Colonic mucosa (tissue), 4 donors: ENCODE measurements around the gene RBBP8NL. TPM values are rescaled to one million over a fixed set of nuclear protein-coding genes. Genes with fewer than 3 reads are reported as not detected.

Experiments used
- DNase-seq: peaks from one replicate; pipeline ENCODE4 v3.0.0-alpha.2; 2020
- H3K27ac ChIP-seq: fragments of 200-600 bp; one replicate; pipeline ENCODE4 v1.8.0; 2021
- H3K27me3 ChIP-seq: fragments of 200-600 bp; one replicate; pipeline ENCODE4 v1.8.0; 2021
- H3K36me3 ChIP-seq: fragments of 200-600 bp; one replicate; pipeline ENCODE4 v1.8.0; 2021
- H3K4me1 ChIP-seq: fragments of 200-600 bp; one replicate; pipeline ENCODE4 v1.8.0; 2021; ENCODE audit warnings: mild to moderate bottlenecking
- H3K4me3 ChIP-seq: fragments of 200-600 bp; one replicate; pipeline ENCODE4 v1.8.0; 2021
- H3K9ac ChIP-seq, 2 donors: one replicate each; pipeline ENCODE4 v1.7.0; 2013; ENCODE audit warnings: control low read depth in 2 of 2, low read depth in 2 of 2, low read length in 2 of 2
- H3K9me3 ChIP-seq: fragments of 200-600 bp; one replicate; pipeline ENCODE4 v1.8.0; 2021
- intact Hi-C: fragments of 100-400 bp; cut with DNase I; formaldehyde crosslinking; loops from one replicate; pipeline ENCODE4 v1.14.1; 2022
- total RNA-seq, 2 donors: library from RNA; stranded (reverse); fragmentation: NEBNext Ultra II Directional in 1 of 2; extraction: Animal tissue kit (Norgen Biotek cat#: 25700) in 1 of 2; gene quantifications; one replicate each; pipeline ENCODE4 v1.2.1, GENCODE V29; 2021
- TF ChIP-seq, protein P1 (sequence below): fragments of 200-600 bp; IDR thresholded peaks from one replicate; pipeline ENCODE4 v1.8.0; 2022; ENCODE audit warnings: antibody characterized with exemption, mild to moderate bottlenecking
- donor health status: healthy.
- donor health status: DM: no; HTN: no; CAD: no.
- donor health status: DM: no; HTN: no; CAD: no.

Gene RBBP8NL
- total RNA-seq, 2 donors from 2014 or later: 5.9 to 12.5 TPM

DNA sequence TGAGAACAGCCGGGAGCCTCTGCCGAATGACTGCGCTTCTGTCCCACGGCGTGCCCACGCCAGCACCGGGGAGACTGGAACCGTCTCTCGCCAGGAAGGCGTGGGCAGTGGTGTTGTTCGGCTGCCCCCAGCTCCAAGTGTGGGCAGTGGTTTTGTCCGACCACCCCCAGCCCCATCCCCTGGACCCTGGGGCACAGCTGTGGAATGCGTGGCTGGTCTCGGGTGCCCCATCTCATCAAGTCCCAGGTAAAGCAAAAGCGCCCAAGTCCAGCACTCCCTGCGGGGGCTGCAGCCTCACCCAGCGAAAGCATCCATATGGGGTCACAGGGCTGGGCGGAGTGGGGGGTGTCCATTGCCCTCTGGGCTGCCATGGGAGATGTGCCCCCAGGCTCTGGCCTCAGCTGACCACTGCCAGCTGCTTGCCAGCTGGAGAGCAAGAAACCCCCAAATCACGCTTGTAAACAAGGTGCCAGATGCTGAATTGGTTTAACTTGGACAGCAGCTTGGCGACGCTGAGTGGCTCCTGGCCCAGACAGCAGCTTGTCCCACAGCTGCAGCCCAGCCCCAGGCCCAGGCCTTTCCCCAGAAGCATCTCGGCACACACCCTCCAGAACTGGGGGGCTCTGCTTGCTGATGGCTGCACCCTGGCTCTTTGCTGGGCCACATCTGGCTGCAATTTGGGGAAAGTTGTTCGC, 24.7 kb downstream of the RBBP8NL start:
- H3K9me3 ChIP-seq: no peaks in the 10 kb centered on the region
- no peak for DNase-seq

DNA sequence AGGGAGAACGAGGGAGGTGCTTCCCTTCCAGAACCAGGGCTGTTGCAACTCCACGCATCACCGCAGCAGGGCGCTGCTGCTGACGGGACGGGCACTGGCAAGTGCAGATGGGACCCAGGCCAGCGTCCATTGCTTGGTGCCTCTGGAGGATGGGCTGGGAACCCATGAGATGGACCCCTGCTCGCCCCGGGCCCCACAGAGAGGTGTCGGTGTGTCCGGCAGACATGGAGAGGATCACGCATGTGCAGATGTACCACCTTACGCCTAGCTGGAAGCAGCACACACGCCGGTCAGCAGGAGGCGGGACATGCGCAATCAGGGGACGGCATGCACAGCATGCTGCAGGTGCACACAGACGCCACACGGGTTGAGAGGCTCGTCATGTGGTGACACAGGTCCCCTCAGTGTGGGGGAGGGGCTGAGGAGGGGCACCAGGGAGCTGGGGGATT, 26.0 kb downstream of the RBBP8NL start:
- Histone ChIP-seq H3K9me3 (no peaks in the 10 kb centered on the region), H3K4me3 (no peak overlapping the region), H3K27ac (no peak overlapping the region), H3K36me3 (no peaks in the 10 kb centered on the region), H3K4me1 (peaks cover 8% of the 10 kb centered on the region), H3K27me3 (no peaks in the 10 kb centered on the region), H3K9ac (no peak overlapping the region)
- no peak for DNase-seq
- TF ChIP-seq, protein P1, sequence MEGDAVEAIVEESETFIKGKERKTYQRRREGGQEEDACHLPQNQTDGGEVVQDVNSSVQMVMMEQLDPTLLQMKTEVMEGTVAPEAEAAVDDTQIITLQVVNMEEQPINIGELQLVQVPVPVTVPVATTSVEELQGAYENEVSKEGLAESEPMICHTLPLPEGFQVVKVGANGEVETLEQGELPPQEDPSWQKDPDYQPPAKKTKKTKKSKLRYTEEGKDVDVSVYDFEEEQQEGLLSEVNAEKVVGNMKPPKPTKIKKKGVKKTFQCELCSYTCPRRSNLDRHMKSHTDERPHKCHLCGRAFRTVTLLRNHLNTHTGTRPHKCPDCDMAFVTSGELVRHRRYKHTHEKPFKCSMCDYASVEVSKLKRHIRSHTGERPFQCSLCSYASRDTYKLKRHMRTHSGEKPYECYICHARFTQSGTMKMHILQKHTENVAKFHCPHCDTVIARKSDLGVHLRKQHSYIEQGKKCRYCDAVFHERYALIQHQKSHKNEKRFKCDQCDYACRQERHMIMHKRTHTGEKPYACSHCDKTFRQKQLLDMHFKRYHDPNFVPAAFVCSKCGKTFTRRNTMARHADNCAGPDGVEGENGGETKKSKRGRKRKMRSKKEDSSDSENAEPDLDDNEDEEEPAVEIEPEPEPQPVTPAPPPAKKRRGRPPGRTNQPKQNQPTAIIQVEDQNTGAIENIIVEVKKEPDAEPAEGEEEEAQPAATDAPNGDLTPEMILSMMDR: no peak
- intact Hi-C loops: no loop called here

More for the DNA sequence above, 24.7 kb downstream of the RBBP8NL start:
- Histone ChIP-seq H3K9ac (no peak overlapping the region), H3K4me3 (no peak overlapping the region), H3K27me3 (no peaks in the 10 kb centered on the region), H3K4me1 (peaks cover 14% of the 10 kb centered on the region), H3K27ac (no peak overlapping the region), H3K36me3 (no peaks in the 10 kb centered on the region)
- intact Hi-C loops: no loop called here
- TF ChIP-seq, protein P1: no peak

DNA sequence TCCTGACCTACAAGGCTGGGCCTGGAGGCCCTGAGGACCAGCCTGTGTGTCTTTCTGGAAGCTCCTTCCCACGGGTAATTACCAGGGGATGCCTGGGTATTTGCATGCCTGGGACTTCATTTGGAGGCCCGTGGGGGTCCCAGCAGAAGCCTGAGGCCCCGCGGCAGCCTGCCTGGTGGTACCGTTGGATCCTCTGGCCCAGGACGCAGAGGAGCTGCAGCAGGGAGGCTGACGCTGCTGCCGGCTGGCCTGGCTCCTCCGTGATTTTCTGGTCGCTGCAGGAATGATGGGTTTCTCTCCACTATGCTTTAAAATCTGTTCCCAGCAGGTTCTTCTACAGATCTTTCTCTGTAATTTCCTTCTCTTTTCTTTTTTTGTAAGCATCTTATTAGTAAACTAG, 26.8 kb downstream of the RBBP8NL start:
- Histone ChIP-seq H3K4me1 (peaks cover under 1% of the 10 kb centered on the region), H3K9me3 (no peaks in the 10 kb centered on the region), H3K4me3 (no peak overlapping the region), H3K36me3 (no peaks in the 10 kb centered on the region), H3K27ac (no peak overlapping the region), H3K27me3 (no peaks in the 10 kb centered on the region), H3K9ac (no peak overlapping the region)
- no peak for DNase-seq
- TF ChIP-seq, protein P1: no peak
- intact Hi-C loops: no loop called here

DNA sequence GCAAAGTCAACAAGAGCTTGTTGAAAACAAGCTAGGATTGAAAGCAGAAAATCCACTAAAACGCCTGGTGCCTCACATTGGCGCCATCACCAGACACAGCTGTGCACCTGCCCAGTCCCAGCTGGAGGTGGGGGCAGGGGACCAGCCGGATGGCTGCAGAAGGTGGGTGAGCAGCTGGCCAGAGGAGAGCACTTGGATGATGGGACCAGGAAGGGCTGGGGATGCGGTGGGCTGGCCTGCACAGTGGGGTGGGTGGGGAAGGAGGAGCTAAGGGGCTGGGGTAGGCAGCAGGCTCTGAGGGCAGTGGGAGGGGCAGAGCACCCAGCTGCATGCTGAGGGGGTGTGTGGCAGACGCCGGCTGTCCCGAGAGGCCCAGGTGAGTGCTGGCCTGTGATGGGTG, 27.3 kb downstream of the RBBP8NL start:
- Histone ChIP-seq H3K27me3 (no peaks in the 10 kb centered on the region), H3K27ac (no peak overlapping the region), H3K9ac (no peak overlapping the region), H3K36me3 (no peaks in the 10 kb centered on the region), H3K9me3 (no peaks in the 10 kb centered on the region), H3K4me1 (no peaks in the 10 kb centered on the region), H3K4me3 (no peak overlapping the region)
- intact Hi-C loops: no loop called here
- TF ChIP-seq, protein P1: no peak
- DNase-seq: no peak

DNA sequence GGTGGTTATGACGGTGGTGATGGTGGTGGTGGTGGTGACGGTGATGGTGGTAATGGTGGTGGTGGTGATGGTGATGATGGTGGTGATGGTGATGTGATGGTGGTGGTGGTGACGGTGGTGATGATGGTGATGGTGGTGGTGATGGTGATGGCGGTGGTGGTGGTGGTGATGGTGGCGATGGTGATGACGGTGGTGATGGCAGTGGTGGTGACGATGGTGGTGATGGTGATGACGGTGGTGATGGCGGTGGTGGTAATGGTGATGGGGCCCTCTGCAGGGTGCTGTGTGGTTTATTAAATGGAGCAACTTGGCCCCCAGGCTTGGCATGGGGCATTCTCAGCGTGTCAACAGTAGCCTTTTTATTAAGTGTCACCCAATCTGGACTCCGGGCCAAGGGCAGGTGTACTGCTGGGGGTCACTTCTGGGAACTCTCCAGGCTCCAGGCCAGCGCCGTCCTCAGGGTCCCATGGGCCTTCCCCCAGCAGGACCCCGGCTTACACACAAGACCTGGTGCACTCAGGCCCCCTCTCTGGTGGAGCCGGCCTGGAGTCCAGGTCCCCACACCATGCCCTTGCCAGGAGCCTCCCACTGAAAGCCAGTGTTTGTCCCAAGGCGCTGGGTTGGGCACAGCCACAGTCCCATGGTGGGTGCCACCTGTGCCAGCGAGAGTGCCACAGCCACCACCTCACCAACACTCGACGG, 29.1 kb downstream of the RBBP8NL start:
- no peak for DNase-seq
- H3K36me3 ChIP-seq: no peaks in the 10 kb centered on the region
- H3K9me3 ChIP-seq: no peaks in the 10 kb centered on the region
- no peaks in the 10 kb centered on the region for H3K4me1 ChIP-seq
- intact Hi-C loops: no loop called here
- H3K27ac ChIP-seq: no peak overlapping the region
- H3K27me3 ChIP-seq: no peaks in the 10 kb centered on the region
- H3K9ac ChIP-seq: no peak overlapping the region
- H3K4me3 ChIP-seq: no peak overlapping the region
- TF ChIP-seq, protein P1: no peak
